Right atrium auricular region (tissue), 2 donors: ENCODE results near the gene SIGLEC9. TPM values are rescaled to one million over a fixed set of nuclear protein-coding genes. Genes with fewer than 3 reads are reported as not detected.

Experiments
- DNase-seq: peaks from one replicate; pipeline ENCODE4 v3.0.0-alpha.2; 2019; ENCODE audit warnings: low spot score
- H3K27ac ChIP-seq, 2 donors: fragments of 200-600 bp; sonication (generic); 1 replicate in 1 of 2; 2 replicates in 1 of 2; pipeline ENCODE4 v1.5.1; 2016 to 2019
- H3K27me3 ChIP-seq, 2 donors: fragments of 200-600 bp; sonication (generic); one replicate each; pipeline versions ENCODE4 v1.5.1 to v1.6.0; 2017 to 2019
- H3K36me3 ChIP-seq: fragments of 200-600 bp; sonication (generic); one replicate; pipeline ENCODE4 v1.5.1; 2016
- H3K4me1 ChIP-seq, 2 donors: fragments of 200-600 bp; sonication (generic); one replicate each; pipeline versions ENCODE4 v1.5.1 to v1.6.0; 2017 to 2019
- H3K4me3 ChIP-seq, 2 donors: fragments of 200-600 bp; sonication (generic); 1 replicate in 1 of 2; 2 replicates in 1 of 2; pipeline ENCODE4 v1.5.1; 2017 to 2019; ENCODE audit warnings: mild to moderate bottlenecking in 1 of 2, moderate library complexity in 1 of 2
- H3K9me3 ChIP-seq, 2 donors: fragments of 200-600 bp; sonication (generic); one replicate each; pipeline ENCODE4 v1.5.1; 2019
- total RNA-seq, 2 donors: library from RNA; depleted of rRNA; stranded (reverse); fragments of >200 nt; gene quantifications; one replicate each; pipeline ENCODE4 v1.1.0, GENCODE V29; 2016
- TF ChIP-seq, protein P1 (sequence below), 2 donors: fragments of 200-600 bp; sonication (generic); IDR thresholded peaks; one replicate each; pipeline ENCODE4 v1.5.1; 2019; ENCODE audit warnings: antibody characterized with exemption in 2 of 2

SIGLEC9 gene
- total RNA-seq, 2 donors from 2014 or later, result 1.5 to 7.4 TPM

- H3K27me3 ChIP-seq, result no peaks in the 10 kb centered on the region
- peak overlapping the region in 1 of 2 donors; percentile 25 for H3K27ac ChIP-seq
- H3K9me3 ChIP-seq, result no peaks in the 10 kb centered on the region
- no peaks in the 10 kb centered on the region for H3K36me3 ChIP-seq
- TF ChIP-seq, protein P1, sequence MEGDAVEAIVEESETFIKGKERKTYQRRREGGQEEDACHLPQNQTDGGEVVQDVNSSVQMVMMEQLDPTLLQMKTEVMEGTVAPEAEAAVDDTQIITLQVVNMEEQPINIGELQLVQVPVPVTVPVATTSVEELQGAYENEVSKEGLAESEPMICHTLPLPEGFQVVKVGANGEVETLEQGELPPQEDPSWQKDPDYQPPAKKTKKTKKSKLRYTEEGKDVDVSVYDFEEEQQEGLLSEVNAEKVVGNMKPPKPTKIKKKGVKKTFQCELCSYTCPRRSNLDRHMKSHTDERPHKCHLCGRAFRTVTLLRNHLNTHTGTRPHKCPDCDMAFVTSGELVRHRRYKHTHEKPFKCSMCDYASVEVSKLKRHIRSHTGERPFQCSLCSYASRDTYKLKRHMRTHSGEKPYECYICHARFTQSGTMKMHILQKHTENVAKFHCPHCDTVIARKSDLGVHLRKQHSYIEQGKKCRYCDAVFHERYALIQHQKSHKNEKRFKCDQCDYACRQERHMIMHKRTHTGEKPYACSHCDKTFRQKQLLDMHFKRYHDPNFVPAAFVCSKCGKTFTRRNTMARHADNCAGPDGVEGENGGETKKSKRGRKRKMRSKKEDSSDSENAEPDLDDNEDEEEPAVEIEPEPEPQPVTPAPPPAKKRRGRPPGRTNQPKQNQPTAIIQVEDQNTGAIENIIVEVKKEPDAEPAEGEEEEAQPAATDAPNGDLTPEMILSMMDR (IDR thresholded peaks at IDR 0.05), result peak in 1 of 2 donors; percentile 38
- DNase-seq, result peak; percentile 83
- H3K4me3 ChIP-seq, result peak overlapping the region in 1 of 2 donors; percentile 5
- peaks cover 0 to 16% of the 10 kb centered on the region in 2 donors for H3K4me1 ChIP-seq
These were observed 7.3 kb downstream of the SIGLEC9 start for GRCh38 chr19:51131780-51132680.

GRCh38 chr19:51135004-51135403 is 10.3 kb downstream of the SIGLEC9 start:
- H3K4me3 ChIP-seq, result no peak overlapping the region
- no peak for DNase-seq
- H3K36me3 ChIP-seq, result no peaks in the 10 kb centered on the region
- H3K27ac ChIP-seq, result no peak overlapping the region
- H3K4me1 ChIP-seq, result peaks cover 0 to 16% of the 10 kb centered on the region in 2 donors
- TF ChIP-seq, protein P1 (IDR thresholded peaks at IDR 0.05), result no peak
- H3K9me3 ChIP-seq, result no peaks in the 10 kb centered on the region
- H3K27me3 ChIP-seq, result no peaks in the 10 kb centered on the region

GRCh38 chr19:51135986-51136762 is 11.5 kb downstream of the SIGLEC9 start:
- DNase-seq, result no peak
- Histone ChIP-seq H3K27ac (no peak overlapping the region), H3K27me3 (no peaks in the 10 kb centered on the region)

DNA sequence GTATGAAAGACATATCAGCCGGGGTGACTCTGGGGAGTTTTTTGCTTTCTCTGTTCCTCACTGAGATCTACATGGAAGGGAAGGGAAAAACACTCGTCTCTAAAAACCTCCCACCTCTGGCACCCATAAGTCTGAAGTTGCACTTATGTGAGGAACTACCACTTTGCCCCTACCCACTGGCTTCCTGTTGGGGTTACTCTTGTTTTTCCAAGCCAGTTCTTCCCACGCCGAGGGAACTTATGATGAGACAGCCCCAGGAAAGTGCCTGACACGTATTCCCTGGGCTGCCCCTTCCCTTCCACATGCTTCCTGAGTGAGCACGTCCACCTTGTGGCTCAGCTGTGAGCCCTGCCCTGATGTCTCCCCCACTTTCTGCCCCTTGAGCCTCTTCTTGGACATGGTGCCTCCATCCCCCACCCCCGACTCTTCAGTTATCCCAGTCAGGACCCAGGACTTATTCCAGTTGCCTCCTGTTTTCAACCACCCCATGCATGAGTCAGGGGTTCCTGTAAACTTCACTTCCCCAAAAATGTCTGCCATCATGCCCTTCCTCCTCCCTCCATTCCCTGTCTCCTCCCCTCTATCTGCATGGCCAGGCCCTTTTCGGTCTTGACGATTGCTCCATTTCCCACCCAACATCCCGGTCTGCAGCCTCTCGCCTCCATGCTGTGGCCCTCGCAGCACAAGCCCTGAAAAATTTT is 12.3 kb downstream of the SIGLEC9 start:
- Histone ChIP-seq H3K4me1 (peaks cover 0 to 10% of the 10 kb centered on the region in 2 donors), H3K36me3 (no peaks in the 10 kb centered on the region), H3K27ac (peak overlapping the region in 1 of 2 donors; percentile 36), H3K9me3 (no peaks in the 10 kb centered on the region), H3K4me3 (no peak overlapping the region), H3K27me3 (no peaks in the 10 kb centered on the region)
- no peak for DNase-seq
- TF ChIP-seq, protein P1 (IDR thresholded peaks at IDR 0.05), result no peak

More at GRCh38 chr19:51135986-51136762, 11.5 kb downstream of the SIGLEC9 start:
- no peaks in the 10 kb centered on the region for H3K9me3 ChIP-seq
- TF ChIP-seq, protein P1 (IDR thresholded peaks at IDR 0.05), result no peak
- no peak overlapping the region for H3K4me3 ChIP-seq
- H3K36me3 ChIP-seq, result no peaks in the 10 kb centered on the region
- H3K4me1 ChIP-seq, result peaks cover 0 to 16% of the 10 kb centered on the region in 2 donors

GRCh38 chr19:51137792-51138425 is 13.2 kb downstream of the SIGLEC9 start:
- H3K27me3 ChIP-seq, result no peaks in the 10 kb centered on the region
- H3K27ac ChIP-seq, result peak overlapping the region in 1 of 2 donors; percentile 23
- TF ChIP-seq, protein P1 (IDR thresholded peaks at IDR 0.05), result no peak
- DNase-seq, result no peak
- no peak overlapping the region for H3K4me3 ChIP-seq
- H3K36me3 ChIP-seq, result no peaks in the 10 kb centered on the region
- peaks cover 0 to under 1% of the 10 kb centered on the region in 2 donors for H3K4me1 ChIP-seq
- H3K9me3 ChIP-seq, result no peaks in the 10 kb centered on the region
